Trophoblast cell (in vitro differentiated cells and primary cell): ENCODE data around the gene HIVEP1.
"Not testable (repeated sequence)": the region's sequence is repeated elsewhere in the genome, so short reads cannot be mapped to it uniquely, and the experiment has no call there.

ENCODE experiments used
- DNase-seq, 2 donors: peaks; one replicate each; pipeline ENCODE4 v3.0.0-alpha.2; 2016
- H2AFZ ChIP-seq: 2 replicates; pipeline ENCODE4 v1.6.1; 2013; ENCODE audit warnings: low read length, moderate library complexity, mild to moderate bottlenecking; ENCODE audit not compliant: insufficient read depth, poor library complexity
- H2AK5ac ChIP-seq: 2 replicates; pipeline ENCODE4 v1.6.1; 2013; ENCODE audit warnings: mild to moderate bottlenecking, low read length
- H2BK120ac ChIP-seq: 2 replicates; pipeline ENCODE4 v1.6.1; 2013; ENCODE audit warnings: low read length, mild to moderate bottlenecking, moderate library complexity; ENCODE audit not compliant: insufficient read depth, poor library complexity
- H2BK12ac ChIP-seq: 2 replicates; pipeline ENCODE4 v1.6.1; 2013; ENCODE audit warnings: mild to moderate bottlenecking, low read length, moderate library complexity
- H2BK5ac ChIP-seq: 2 replicates; pipeline ENCODE4 v1.6.1; 2013; ENCODE audit warnings: low read length, low read depth, moderate library complexity, mild to moderate bottlenecking; ENCODE audit not compliant: poor library complexity
- H3K14ac ChIP-seq: 2 replicates; pipeline ENCODE4 v1.6.1; 2013; ENCODE audit warnings: mild to moderate bottlenecking, low read length
- H3K18ac ChIP-seq: 2 replicates; pipeline ENCODE4 v1.6.1; 2013; ENCODE audit warnings: mild to moderate bottlenecking, low read length
- H3K23ac ChIP-seq: 2 replicates; pipeline ENCODE4 v1.6.1; 2013; ENCODE audit warnings: low read length
- H3K27ac ChIP-seq: 2 replicates; pipeline ENCODE4 v1.5.1; 2013; ENCODE audit warnings: low read depth, mild to moderate bottlenecking, inconsistent platforms, low read length, moderate library complexity
- H3K27me3 ChIP-seq: 2 replicates; pipeline ENCODE4 v1.6.1; 2013; ENCODE audit warnings: inconsistent platforms, mild to moderate bottlenecking, low read length, moderate library complexity; ENCODE audit not compliant: insufficient read depth
- H3K36me3 ChIP-seq, 2 experiments: 1 replicate in 1 of 2; 2 replicates in 1 of 2; pipeline ENCODE4 v1.6.1; 2013; ENCODE audit warnings: low read length in 2 of 2, mild to moderate bottlenecking in 2 of 2, moderate library complexity in 1 of 2; ENCODE audit not compliant: insufficient read depth in 2 of 2, control insufficient read depth in 1 of 2
- H3K4ac ChIP-seq: 2 replicates; pipeline ENCODE4 v1.6.1; 2013; ENCODE audit warnings: low read depth, mild to moderate bottlenecking, low read length, moderate library complexity
- H3K4me1 ChIP-seq, 2 experiments: 1 replicate in 1 of 2; 2 replicates in 1 of 2; pipeline ENCODE4 v1.6.1; 2013; ENCODE audit warnings: low read length in 2 of 2, mild to moderate bottlenecking in 2 of 2, moderate library complexity in 1 of 2; ENCODE audit not compliant: insufficient read depth in 2 of 2, control insufficient read depth in 1 of 2
- H3K4me2 ChIP-seq: 2 replicates; pipeline ENCODE4 v1.6.1; 2013; ENCODE audit warnings: inconsistent platforms, mild to moderate bottlenecking, low read length, moderate library complexity
- H3K4me3 ChIP-seq: 2 replicates; pipeline ENCODE4 v1.5.1; 2013; ENCODE audit warnings: mild to moderate bottlenecking, low read depth, low read length, inconsistent platforms
- H3K79me1 ChIP-seq: one replicate; pipeline ENCODE4 v1.6.1; 2013; ENCODE audit warnings: low read length
- H3K79me2 ChIP-seq: 2 replicates; pipeline ENCODE4 v1.6.1; 2013; ENCODE audit warnings: low read length, mild to moderate bottlenecking; ENCODE audit not compliant: control insufficient read depth, insufficient read depth, poor library complexity
- H3K9ac ChIP-seq: 2 replicates; pipeline ENCODE4 v1.6.1; 2013; ENCODE audit warnings: mild to moderate bottlenecking, low read length
- H3K9me3 ChIP-seq: 2 replicates; pipeline ENCODE4 v1.6.1; 2013; ENCODE audit warnings: low read depth, mild to moderate bottlenecking, control low read depth, inconsistent platforms, low read length; ENCODE audit not compliant: insufficient read depth
- H4K12ac ChIP-seq: 2 replicates; pipeline ENCODE4 v1.6.1; 2013; ENCODE audit warnings: low read depth, mild to moderate bottlenecking, low read length, moderate library complexity
- H4K8ac ChIP-seq: 2 replicates; pipeline ENCODE4 v1.6.1; 2013; ENCODE audit warnings: low read depth, mild to moderate bottlenecking, low read length, moderate library complexity
- H4K91ac ChIP-seq: one replicate; pipeline ENCODE4 v1.6.1; 2013; ENCODE audit warnings: low read depth, mild to moderate bottlenecking, low read length, moderate library complexity
- WGBS: extraction: QIAGEN DNeasy Blood & Tissue Kit; methylation state at CpG from one replicate; pipeline ENCODE4 v1.1.7; 2013; ENCODE audit warnings: missing lambda C conversion rate; ENCODE audit not compliant: insufficient read length, insufficient coverage; ENCODE audit errors: extremely low coverage; 5-methylcytosine and 5-hydroxymethylcytosine counted together

The HIVEP1 gene

DNA sequence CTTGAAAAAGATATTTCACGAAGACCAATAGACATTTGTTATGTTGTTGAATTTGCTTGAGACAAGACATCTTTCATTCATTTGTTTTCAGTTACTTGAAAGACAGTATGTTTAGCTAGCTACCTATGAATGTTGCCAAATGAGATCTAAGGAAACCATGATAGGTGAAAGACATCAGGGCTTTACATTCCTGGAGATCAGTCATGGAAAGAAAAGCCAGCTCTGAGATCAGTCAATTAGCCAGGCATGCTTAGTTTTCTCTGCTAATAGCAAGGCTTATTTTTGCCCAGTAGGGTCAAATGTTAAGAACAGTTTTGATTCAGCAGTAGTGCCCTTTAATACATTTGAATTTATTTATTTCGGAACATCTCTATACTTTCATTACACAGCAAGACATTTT, 161.5 kb downstream of the HIVEP1 start:
- H3K4me3 ChIP-seq = no peak overlapping the region
- no peak overlapping the region for H4K8ac ChIP-seq
- no peak overlapping the region for H3K23ac ChIP-seq
- DNase-seq = peak; percentile 41 to 78
- no peaks in the 10 kb centered on the region for H3K27me3 ChIP-seq
- no peaks in the 10 kb centered on the region for H3K79me2 ChIP-seq
- no peak overlapping the region for H2BK120ac ChIP-seq
- H4K91ac ChIP-seq = no peak overlapping the region
- no peak overlapping the region for H2AK5ac ChIP-seq
- H4K12ac ChIP-seq = no peak overlapping the region
- H3K36me3 ChIP-seq = no peaks in the 10 kb centered on the region
- no CpG with 5 or more reads among the region's 2 CpGs for WGBS
- no peaks in the 10 kb centered on the region for H3K79me1 ChIP-seq
- H3K4me1 ChIP-seq = peaks cover 0 to 2% of the 10 kb centered on the region in 2 experiments
- H2BK12ac ChIP-seq = no peak overlapping the region
- no peak overlapping the region for H2BK5ac ChIP-seq
- H3K14ac ChIP-seq = no peak overlapping the region
- no peak overlapping the region for H3K4ac ChIP-seq
- H3K27ac ChIP-seq = no peak overlapping the region
- no peak overlapping the region for H2AFZ ChIP-seq
- H3K4me2 ChIP-seq = no peak overlapping the region
- no peaks in the 10 kb centered on the region for H3K9me3 ChIP-seq
- no peak overlapping the region for H3K18ac ChIP-seq
- H3K9ac ChIP-seq = no peak overlapping the region

DNA sequence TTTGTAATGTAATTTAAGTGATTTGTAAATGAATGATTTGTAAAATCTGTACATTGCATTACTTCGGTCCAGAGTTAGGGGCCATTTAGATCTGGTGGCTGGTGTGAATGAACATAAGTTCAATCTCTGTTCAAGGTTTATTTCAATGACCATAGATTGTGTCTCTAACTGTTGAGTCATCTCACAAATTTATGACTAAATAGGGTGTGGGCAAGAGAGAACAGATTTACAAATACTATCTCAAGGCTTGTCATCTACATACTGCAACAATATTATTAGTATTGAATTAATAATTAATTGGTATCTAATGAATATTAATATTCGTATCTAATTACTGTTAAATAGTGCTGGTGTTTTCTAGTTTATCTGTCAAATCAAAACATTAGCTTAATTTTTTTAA, 162.8 kb downstream of the HIVEP1 start:
- Histone ChIP-seq H3K79me1 (no peaks in the 10 kb centered on the region), H3K79me2 (no peaks in the 10 kb centered on the region), H2BK120ac (no peak overlapping the region), H3K4ac (no peak overlapping the region), H3K14ac (no peak overlapping the region), H2AK5ac (no peak overlapping the region), H3K27ac (no peak overlapping the region), H4K12ac (no peak overlapping the region), H2BK5ac (no peak overlapping the region), H3K36me3 (no peaks in the 10 kb centered on the region), H2BK12ac (no peak overlapping the region), H4K8ac (no peak overlapping the region), H3K18ac (no peak overlapping the region), H3K4me3 (no peak overlapping the region), H3K23ac (no peak overlapping the region), H3K4me1 (peaks cover 0 to 2% of the 10 kb centered on the region in 2 experiments), H4K91ac (no peak overlapping the region), H3K9me3 (no peaks in the 10 kb centered on the region), H3K9ac (no peak overlapping the region), H2AFZ (no peak overlapping the region), H3K27me3 (no peaks in the 10 kb centered on the region), H3K4me2 (no peak overlapping the region)
- DNase-seq = no peak
- WGBS = no CpG with 5 or more reads among the region's 2 CpGs

- no peaks in the 10 kb centered on the region for H3K79me1 ChIP-seq
- no peak overlapping the region for H4K12ac ChIP-seq
- no peak overlapping the region for H2AFZ ChIP-seq
- no peak overlapping the region for H3K27ac ChIP-seq
- H3K27me3 ChIP-seq = no peaks in the 10 kb centered on the region
- WGBS = no CpG with 5 or more reads among the region's 8 CpGs
- H3K79me2 ChIP-seq = no peaks in the 10 kb centered on the region
- H3K4me1 ChIP-seq = peaks cover 0 to 2% of the 10 kb centered on the region in 2 experiments
- H3K36me3 ChIP-seq = no peaks in the 10 kb centered on the region
- H3K4ac ChIP-seq = no peak overlapping the region
- peak; percentile 35 to 41 for DNase-seq
- H3K9ac ChIP-seq = no peak overlapping the region
- no peak overlapping the region for H2BK12ac ChIP-seq
- no peak overlapping the region for H3K4me2 ChIP-seq
- no peak overlapping the region for H4K8ac ChIP-seq
- no peak overlapping the region for H4K91ac ChIP-seq
- no peak overlapping the region for H3K18ac ChIP-seq
- no peak overlapping the region for H3K4me3 ChIP-seq
- H3K9me3 ChIP-seq = no peaks in the 10 kb centered on the region
- no peak overlapping the region for H3K23ac ChIP-seq
- H2BK120ac ChIP-seq = no peak overlapping the region
- no peak overlapping the region for H2BK5ac ChIP-seq
- no peak overlapping the region for H3K14ac ChIP-seq
- H2AK5ac ChIP-seq = no peak overlapping the region
Observed at GRCh38 chr6:12175626-12176025, 163.5 kb downstream of the HIVEP1 start.

GRCh38 chr6:12176782-12177181, 164.7 kb downstream of the HIVEP1 start:
- H3K4ac ChIP-seq, H3K9ac ChIP-seq, H3K18ac ChIP-seq, H3K14ac ChIP-seq, H3K79me2 ChIP-seq, H3K79me1 ChIP-seq, H2AK5ac ChIP-seq, H3K4me3 ChIP-seq, H3K27ac ChIP-seq, H4K8ac ChIP-seq, H2BK12ac ChIP-seq, H3K36me3 ChIP-seq, H3K27me3 ChIP-seq, H4K91ac ChIP-seq, H3K4me1 ChIP-seq, H2BK5ac ChIP-seq, H3K4me2 ChIP-seq, H2BK120ac ChIP-seq, H2AFZ ChIP-seq, H4K12ac ChIP-seq, H3K9me3 ChIP-seq, H3K23ac ChIP-seq, DNase-seq: not testable (repeated sequence)
- no CpG with 5 or more reads among the region's 3 CpGs for WGBS
